Left forelimb (tissue), 1 donor: Measurements from ENCODE around the gene KAT2B.

Experiments used
- DNase-seq: peaks from one replicate; pipeline ENCODE4 v3.0.0-alpha.2; 2018; ENCODE audit warnings: low spot score

Gene KAT2B

DNA sequence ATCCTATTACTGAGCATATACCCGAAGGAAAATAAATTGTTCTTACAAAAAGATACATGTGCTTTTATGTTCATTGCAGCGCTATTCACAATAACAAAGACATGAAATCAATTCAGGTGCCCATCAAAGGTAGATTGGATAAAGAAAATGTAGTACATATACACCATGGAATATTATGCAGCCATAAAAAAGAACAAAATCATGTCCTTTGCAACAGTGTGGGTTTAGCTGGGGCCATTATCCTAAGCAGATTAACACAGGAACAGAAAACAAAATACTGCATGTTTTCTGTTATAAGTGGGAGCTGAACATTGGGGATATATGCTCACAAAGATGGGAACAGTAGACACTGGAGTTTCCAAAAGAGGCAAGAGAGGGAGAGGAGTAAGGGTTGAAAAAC, 103.3 kb downstream of the KAT2B start:
- no peak for DNase-seq

DNA sequence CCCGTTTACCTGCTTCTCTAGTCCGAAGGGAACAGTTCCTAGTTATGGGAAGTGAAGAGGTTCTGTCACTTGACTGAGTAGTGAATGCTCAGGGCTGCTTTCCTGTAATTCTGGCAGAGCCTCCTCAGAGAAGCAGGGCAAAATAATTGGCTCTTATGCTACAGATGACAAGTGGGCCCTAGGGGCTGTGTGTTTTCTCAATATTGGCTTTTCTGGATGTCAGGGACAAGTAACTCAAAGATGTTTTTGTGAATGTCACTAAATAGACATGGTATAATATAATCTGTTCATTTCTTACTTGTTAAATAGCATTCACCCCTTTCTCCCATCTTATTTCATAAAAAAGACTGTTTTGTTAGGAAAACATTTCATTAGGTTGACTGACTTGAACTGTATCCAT, 105.6 kb downstream of the KAT2B start:
- no peak for DNase-seq

- no peak for DNase-seq
Measured at GRCh38 chr3:20146301-20146700, 106.1 kb downstream of the KAT2B start.

GRCh38 chr3:20147361-20147760, 107.1 kb downstream of the KAT2B start:
- no peak for DNase-seq

DNA sequence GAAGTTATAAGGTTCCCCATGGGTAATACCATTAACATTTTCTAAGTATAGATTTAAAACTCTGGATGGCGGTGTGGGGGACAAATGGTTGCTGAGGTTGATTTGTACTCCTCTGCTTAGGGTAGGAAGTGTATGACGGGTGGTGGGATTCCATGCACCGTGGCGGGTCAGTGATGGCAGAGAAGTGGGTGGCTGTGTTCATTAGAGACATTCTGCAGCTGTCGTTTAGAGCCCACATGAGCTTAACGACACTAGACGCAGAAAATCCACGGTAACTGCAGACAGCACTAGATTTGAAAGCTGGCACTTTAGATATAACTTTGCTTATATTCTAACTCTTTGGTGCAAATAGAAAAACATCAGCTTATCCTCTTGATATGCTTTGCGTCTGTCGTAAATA, 108.2 kb downstream of the KAT2B start:
- DNase-seq: no peak

GRCh38 chr3:20154078-20154477, 113.8 kb downstream of the KAT2B start:
- DNase-seq: no peak

DNA sequence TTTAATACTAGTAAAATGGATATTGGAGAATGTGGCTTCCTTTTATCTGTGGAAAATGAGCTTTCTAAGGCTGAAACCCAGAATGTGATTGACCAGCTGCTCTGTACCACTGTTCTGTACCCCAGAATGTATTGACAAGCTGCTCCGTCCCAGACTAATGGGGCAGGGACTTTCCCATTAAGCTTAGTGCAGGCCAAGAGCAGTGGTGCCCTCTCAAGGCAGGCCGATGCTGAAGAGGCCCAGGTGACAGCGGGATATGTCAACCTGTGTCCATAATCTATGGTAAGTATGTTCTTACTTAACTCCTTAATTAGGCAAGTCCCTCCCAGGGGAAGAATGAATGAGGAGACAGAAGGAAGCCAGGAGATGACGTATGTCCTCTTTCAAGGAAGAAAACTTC, 114.7 kb downstream of the KAT2B start:
- no peak for DNase-seq

- DNase-seq: no peak
Measured at GRCh38 chr3:20160230-20160629, 120.0 kb downstream of the KAT2B start.

DNA sequence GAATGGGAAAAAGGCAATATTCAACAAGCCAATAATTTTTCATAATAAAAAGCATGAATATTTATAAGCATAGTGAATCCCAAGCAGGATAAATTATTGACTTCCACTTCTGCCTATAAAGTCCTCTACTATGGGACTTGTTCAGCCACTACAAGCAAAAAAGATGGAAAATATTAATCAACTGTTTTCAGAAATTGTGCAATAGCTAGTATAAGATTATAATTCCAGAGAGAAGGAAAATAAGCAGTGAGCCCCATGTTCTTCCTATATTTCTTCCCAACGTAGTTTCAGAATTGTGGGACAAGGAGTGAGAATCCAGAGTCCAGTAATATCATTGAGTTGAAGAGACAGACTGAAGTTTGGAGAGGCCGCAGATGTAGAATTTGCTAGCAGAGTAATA, 121.5 kb downstream of the KAT2B start:
- DNase-seq: no peak

- no peak for DNase-seq
Measured at GRCh38 chr3:20173844-20174410, 133.7 kb downstream of the KAT2B start.

DNA sequence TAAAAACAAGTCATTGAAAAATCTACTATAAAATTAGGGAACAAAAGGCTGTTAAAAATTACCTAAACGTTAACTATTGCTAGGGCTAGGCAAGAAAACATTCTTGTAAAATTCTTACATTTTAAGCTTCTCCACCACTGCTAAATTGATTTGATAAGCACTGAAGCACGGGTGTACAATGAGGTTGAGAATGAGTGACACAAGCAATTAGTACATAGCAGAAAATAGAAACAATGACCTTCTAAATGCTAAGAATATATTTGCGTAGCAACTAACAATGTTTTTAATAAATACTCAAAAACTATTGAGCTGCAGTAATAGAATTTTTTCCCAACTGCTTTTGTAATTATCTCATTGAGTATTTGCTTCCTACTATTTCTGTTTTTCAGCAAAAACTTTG, 141.0 kb downstream of the KAT2B start:
- no peak for DNase-seq

DNA sequence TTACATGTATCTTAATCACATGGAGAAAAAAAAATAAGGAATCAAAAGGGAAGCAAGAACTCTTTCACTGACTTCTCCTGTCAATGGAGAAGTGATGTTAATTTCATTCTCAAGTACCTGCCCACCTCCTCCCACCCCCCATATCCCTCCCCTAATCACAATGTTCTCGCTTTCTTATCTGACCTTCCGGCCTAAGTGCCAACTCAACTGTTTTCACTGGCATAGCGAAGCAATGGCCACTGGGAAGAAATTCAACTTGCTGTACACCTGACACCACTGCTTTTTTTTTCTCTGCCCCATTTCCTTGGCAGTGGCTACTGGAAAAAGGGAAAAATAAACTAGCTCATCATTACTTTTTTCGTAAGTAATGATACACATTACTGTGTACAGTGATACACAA, 142.0 kb downstream of the KAT2B start:
- DNase-seq: no peak

DNA sequence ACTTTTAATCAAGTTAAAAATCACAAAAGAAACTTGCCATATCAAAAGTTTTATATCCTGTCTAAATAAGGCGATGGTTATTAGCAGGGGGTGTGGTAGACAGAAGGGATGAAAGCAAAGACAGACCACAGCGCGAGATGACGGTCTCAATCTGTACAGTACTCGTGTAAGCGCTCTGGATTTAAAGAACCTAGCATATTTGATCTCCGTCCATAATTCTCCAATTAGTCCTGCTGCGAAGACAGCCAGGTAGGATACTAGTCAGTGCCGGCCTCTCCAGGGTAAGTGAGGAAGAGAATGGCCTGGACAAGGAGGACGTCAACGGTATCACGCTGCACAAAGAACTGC, 145.1 kb downstream of the KAT2B start:
- DNase-seq: no peak

GRCh38 chr3:20185679-20186599, 145.7 kb downstream of the KAT2B start, which contains the start of gene SGO1:
SGO1 (minus strand) TSS chr3:20186206; CDS start chr3:20184027, 2,179 bp downstream.
- peak; percentile 99 for DNase-seq

DNA sequence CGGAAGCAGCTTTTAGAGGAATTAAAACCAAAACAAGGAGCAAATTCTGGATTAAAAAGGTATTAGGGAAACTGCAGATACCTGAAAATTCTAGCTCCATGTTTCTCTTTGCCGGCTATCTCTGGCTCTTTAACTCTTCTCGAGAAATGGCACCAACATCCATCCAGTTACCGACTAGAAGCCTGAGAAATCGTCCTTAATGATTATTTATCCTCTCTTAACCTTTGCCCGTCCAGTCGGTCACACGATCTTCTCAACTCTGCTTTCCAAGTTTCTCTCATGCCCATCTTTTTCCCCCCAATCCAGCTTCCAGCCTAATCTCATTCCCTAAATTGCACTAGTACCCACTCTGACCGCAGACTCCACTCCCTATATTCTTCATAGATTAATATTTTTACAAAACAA, 146.4 kb downstream of the KAT2B start:
- DNase-seq: no peak

DNA sequence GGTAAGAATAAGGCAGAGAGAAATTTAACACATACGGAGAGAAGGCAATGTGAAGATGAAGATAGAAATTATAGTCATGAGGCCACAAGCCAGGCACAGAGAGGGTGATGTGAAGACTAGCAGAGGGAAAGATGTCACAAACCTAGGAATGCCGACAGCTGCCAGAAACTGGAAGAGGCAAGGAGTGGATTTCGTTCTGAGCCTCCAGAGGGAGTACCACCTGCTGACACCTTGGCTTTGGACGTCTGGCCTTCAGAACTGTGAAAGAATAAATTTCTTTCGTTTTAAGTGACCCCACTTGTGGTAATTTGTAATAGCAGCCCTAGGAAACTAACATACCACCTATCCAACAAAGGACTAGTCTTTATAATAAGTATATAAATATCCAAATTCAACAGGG, 150.7 kb downstream of the KAT2B start:
- DNase-seq: no peak

- DNase-seq: no peak
Measured at GRCh38 chr3:20194793-20195460, 154.7 kb downstream of the KAT2B start.

DNA sequence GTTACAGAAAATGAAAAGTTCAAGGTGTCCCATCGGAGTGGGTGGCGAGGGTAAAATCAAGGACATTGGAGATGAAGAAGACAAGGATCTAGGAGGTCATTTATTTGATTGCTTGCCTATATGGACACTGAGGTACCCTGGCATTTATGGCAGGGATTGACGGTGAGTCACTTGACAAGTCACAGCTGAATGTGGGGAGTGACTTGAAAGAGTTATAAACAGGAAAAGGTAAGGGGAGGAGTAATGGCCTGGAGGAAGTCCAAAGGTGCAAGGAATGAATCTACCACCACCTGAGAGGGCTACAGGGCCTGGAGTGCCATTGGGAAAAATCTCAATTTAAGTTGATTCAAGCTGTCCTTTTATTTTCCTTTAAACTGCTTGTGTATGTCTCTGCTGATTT, 157.5 kb downstream of the KAT2B start:
- no peak for DNase-seq

DNA sequence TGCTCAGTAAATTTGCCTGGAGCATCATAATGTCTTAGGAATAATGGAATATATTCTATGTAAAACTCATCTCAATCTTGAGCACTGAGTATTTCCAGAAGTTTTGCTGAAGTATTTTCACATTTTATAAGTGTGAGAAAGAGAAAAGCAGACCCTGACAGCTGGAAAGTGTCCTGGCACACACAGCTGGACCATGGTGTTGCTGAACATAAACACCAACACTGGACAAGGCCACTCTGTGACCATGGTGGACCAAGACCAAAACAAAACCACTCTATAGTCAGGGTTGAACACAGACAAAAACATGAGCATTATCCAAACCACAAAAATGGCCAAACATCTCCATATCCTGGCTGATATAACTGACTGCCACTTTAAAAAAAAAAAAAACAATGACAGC, 160.9 kb downstream of the KAT2B start:
- no peak for DNase-seq
